A549 (cell line): ENCODE data around the gene ATXN10. TPM values are rescaled to one million over a fixed set of nuclear protein-coding genes. Genes with fewer than 3 reads are reported as not detected.

ENCODE experiments used
- ATAC-seq, 2 experiments: fragments of 200-7000 bp in 1 of 2; fragments of >200 bp in 1 of 2; cut with Nextera tagmentation in 1 of 2; cut with Tn5 transposase in 1 of 2; 3 replicates each; pipeline versions ENCODE4 v1.8.0 to v1.9.1; 2018 to 2020; ENCODE audit warnings: mild to moderate bottlenecking in 1 of 2, moderate library complexity in 1 of 2
- CTCF ChIA-PET: fragments of 300-600 bp; sonication (Branson Sonifier 250); formaldehyde crosslinking; extraction: SDS; loops from one replicate; lab custom pipeline; 2021; ENCODE audit warnings: antibody characterized with exemption, inconsistent platforms; lab: Yijun Ruan, JAX
- POLR2A ChIA-PET: fragments of 350-600 bp; formaldehyde crosslinking; extraction: SDS; loops from one replicate; lab custom pipeline; 2021; ENCODE audit warnings: antibody characterized with exemption, inconsistent platforms; lab: Yijun Ruan, JAX
- DNase-seq, 2 experiments: peaks; one replicate each; pipeline versions ENCODE4 v3.0.0 to v3.0.0-alpha.2; 2011 to 2016; ENCODE audit warnings: low read depth in 1 of 2, low spot score in 1 of 2
- FAIRE-seq: peaks from 2 replicates; lab custom pipeline; 2011; peaks lifted over from hg19 to GRCh38; lab: Jason Lieb, UNC
- H3K27ac ChIP-seq, 2 experiments: fragments of >200 bp; sonication (Bioruptor Twin); formaldehyde crosslinking; 3 replicates each; pipeline ENCODE4 v1.5.1; 2016 to 2017
- H3K4me1 ChIP-seq: fragments of >200 bp; sonication (Bioruptor Twin); formaldehyde crosslinking; 3 replicates; pipeline ENCODE4 v1.6.1; 2016
- H3K4me2 ChIP-seq: fragments of >200 bp; sonication (Bioruptor Twin); formaldehyde crosslinking; 3 replicates; pipeline ENCODE4 v1.6.1; 2016
- H3K4me3 ChIP-seq: fragments of >200 bp; sonication (Bioruptor Twin); formaldehyde crosslinking; 3 replicates; pipeline ENCODE4 v1.5.1; 2016
- H3K9me3 ChIP-seq: fragments of >200 bp; sonication (Bioruptor Twin); formaldehyde crosslinking; 3 replicates; pipeline ENCODE4 v1.6.1; 2016
- CBX8 ChIP-seq: fragments of 200-600 bp; sonication (generic); IDR thresholded peaks from 2 replicates; pipeline ENCODE4 v1.6.1; 2016
- CHD4 ChIP-seq: fragments of 200-600 bp; sonication (generic); IDR thresholded peaks from 2 replicates; pipeline ENCODE4 v1.6.1; 2016; ENCODE audit warnings: antibody characterized with exemption, mild to moderate bottlenecking, borderline replicate concordance
- FOSL2 ChIP-seq, 2 experiments: fragments of 450-650 bp in 1 of 2; fragments of >200 bp in 1 of 2; sonication (Bioruptor Twin) in 1 of 2; formaldehyde crosslinking; IDR thresholded peaks; 2 replicates each; pipeline versions ENCODE4 v1.5.0 to v1.6.1; 2016 to 2020; ENCODE audit warnings: mild to moderate bottlenecking in 1 of 2, moderate library complexity in 1 of 2
- HOXA7 ChIP-seq: fragments of 250-450 bp; sonication (Bioruptor Pico); IDR thresholded peaks from 2 replicates; pipeline ENCODE4 v1.5.0; 2020; ENCODE audit warnings: mild to moderate bottlenecking, moderate library complexity
- JUNB ChIP-seq: fragments of >200 bp; sonication (Bioruptor Twin); formaldehyde crosslinking; IDR thresholded peaks from 2 replicates; pipeline ENCODE4 v1.6.1; 2016
- KDM5A ChIP-seq: fragments of 200-600 bp; sonication (generic); IDR thresholded peaks from 2 replicates; pipeline ENCODE4 v1.6.1; 2016; ENCODE audit warnings: antibody characterized with exemption, mild to moderate bottlenecking
- NFE2L2 ChIP-seq: fragments of 150-350 bp; conservative IDR thresholded peaks from 2 replicates; pipeline ENCODE4 v1.6.1; 2014; ENCODE audit warnings: low read length
- PHF8 ChIP-seq: fragments of 200-600 bp; sonication (generic); IDR thresholded peaks from 2 replicates; pipeline ENCODE4 v1.6.1; 2016; ENCODE audit warnings: low read depth, mild to moderate bottlenecking, antibody characterized with exemption, moderate library complexity, borderline replicate concordance
- POLR2A ChIP-seq: IDR thresholded peaks from 2 replicates; pipeline ENCODE4 v1.6.1; 2012; ENCODE audit warnings: mild to moderate bottlenecking, low read length
- POLR2AphosphoS2 ChIP-seq: conservative IDR thresholded peaks from 2 replicates; pipeline ENCODE4 v1.6.1; 2012; ENCODE audit warnings: low read length, improper control_type of control experiment, inconsistent platforms
- RAD21 ChIP-seq, 2 experiments: fragments of >200 bp in 1 of 2; sonication (Bioruptor Twin) in 1 of 2; formaldehyde crosslinking in 1 of 2; IDR thresholded peaks in 1 of 2; conservative IDR thresholded peaks in 1 of 2; 2 replicates in 1 of 2; 3 replicates in 1 of 2; pipeline ENCODE4 v1.6.1; 2012 to 2018; ENCODE audit warnings: inconsistent platforms in 1 of 2
- RFX5 ChIP-seq: fragments of 450-650 bp; IDR thresholded peaks from 2 replicates; pipeline ENCODE4 v1.7.1; 2014; ENCODE audit warnings: antibody characterized with exemption, mild to moderate bottlenecking, moderate library complexity
- TP53 ChIP-seq: fragments of 250-450 bp; sonication (Bioruptor Pico); IDR thresholded peaks from 2 replicates; pipeline ENCODE4 v1.5.0; 2021; ENCODE audit warnings: mild to moderate bottlenecking, moderate library complexity
- ZNF302 ChIP-seq: fragments of 250-450 bp; sonication (Bioruptor Pico); IDR thresholded peaks from 2 replicates; pipeline ENCODE4 v1.9.0; 2021; ENCODE audit warnings: inconsistent platforms, mild to moderate bottlenecking, moderate library complexity
- WGBS: methylation state at CpG from one replicate; pipeline ENCODE4 v1.1.6; 2017; ENCODE audit errors: missing lambda C conversion rate; 5-methylcytosine and 5-hydroxymethylcytosine counted together
- polyA plus RNA-seq, 4 experiments: library from polyadenylated mRNA; depleted of rRNA in 3 of 4; stranded (reverse); fragments of >200 nt; fragmentation: RNase III in 1 of 4; extraction: RNeasy Plus Mini Kit Qiagen cat#74134 plus additional on column Dnase treatment in 1 of 4; gene quantifications; 2 replicates in 3 of 4; 3 replicates in 1 of 4; pipeline ENCODE4 v1.2.3, GENCODE V29; 2011 to 2017
- TF ChIP-seq, protein P1 (sequence below): fragments of >200 bp; sonication (Bioruptor Twin); formaldehyde crosslinking; IDR thresholded peaks from 3 replicates; pipeline ENCODE4 v1.6.1; 2016
- TF ChIP-seq, protein P2 (sequence below): fragments of 150-350 bp; IDR thresholded peaks from 2 replicates; pipeline ENCODE4 v1.6.1; 2014; ENCODE audit warnings: low read depth, mild to moderate bottlenecking, low read length
- TF ChIP-seq, protein P3 (sequence below): fragments of >200 bp; sonication (Bioruptor Twin); formaldehyde crosslinking; IDR thresholded peaks from 2 replicates; pipeline ENCODE4 v1.6.1; 2016
- TF ChIP-seq, protein P4 (sequence below): fragments of 250-450 bp; sonication (Bioruptor Pico); IDR thresholded peaks from 2 replicates; pipeline ENCODE4 v1.5.0; 2020; ENCODE audit warnings: low read depth, mild to moderate bottlenecking, moderate library complexity
- TF ChIP-seq, protein P5 (sequence below): IDR thresholded peaks from 2 replicates; pipeline ENCODE4 v1.6.1; 2012
- TF ChIP-seq, protein P6 (sequence below): fragments of 250-450 bp; sonication (Bioruptor Pico); IDR thresholded peaks from 2 replicates; pipeline ENCODE4 v1.5.0; 2021; ENCODE audit warnings: mild to moderate bottlenecking, moderate library complexity, borderline replicate concordance
- TF ChIP-seq, protein P7 (sequence below): IDR thresholded peaks from 2 replicates; pipeline ENCODE4 v1.6.1; 2012

The ATXN10 gene
- polyA plus RNA-seq, 2 of the 4 experiments (the other 2 are of a cell fraction) = 126 to 281 TPM

DNA sequence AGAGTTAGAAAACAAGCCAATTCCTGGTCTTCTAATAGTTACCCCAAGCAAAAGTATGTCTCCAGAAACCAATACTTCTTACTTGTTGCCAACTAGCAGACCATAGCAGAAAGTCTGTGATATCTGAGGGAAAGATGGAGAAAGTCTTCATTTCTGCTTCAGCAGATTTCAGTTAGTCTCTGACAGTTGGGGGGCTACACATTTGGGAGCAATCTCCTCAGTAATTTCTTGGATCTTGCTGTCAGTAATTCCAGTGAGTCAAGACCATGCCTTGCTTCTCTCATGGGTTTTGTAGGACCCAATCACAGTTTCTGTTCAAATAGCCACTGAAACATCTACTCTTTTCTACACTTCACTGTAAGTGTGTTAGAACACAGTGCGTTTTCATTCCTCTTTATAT, 118.8 kb downstream of the ATXN10 start:
- POLR2A ChIA-PET = no interaction called here
- ATAC-seq = no peak
- FAIRE-seq = no peak
- Histone ChIP-seq H3K4me1 (peaks cover 59% of the 10 kb centered on the region), H3K27ac (peak overlapping the region in 1 of 2 experiments; percentile 50; a peak in 1 of 6 replicates), H3K4me2 (no peak overlapping the region), H3K9me3 (peaks cover 7% of the 10 kb centered on the region), H3K4me3 (no peak overlapping the region)
- no peak for DNase-seq
- CTCF ChIA-PET = no interaction called here
- TF ChIP-seq ZNF302 (CRISPR knock-in tag) = no peak
- TF ChIP-seq FOSL2 (IDR thresholded peaks at IDR 0.05) = no peak
- no peak for TF ChIP-seq FOSL2 (CRISPR knock-in tag; IDR thresholded peaks at IDR 0.05)
- no peak for TF ChIP-seq HOXA7 (CRISPR knock-in tag)
- TF ChIP-seq JUNB = no peak
- no peak for TF ChIP-seq CBX8
- TF ChIP-seq, protein P1, sequence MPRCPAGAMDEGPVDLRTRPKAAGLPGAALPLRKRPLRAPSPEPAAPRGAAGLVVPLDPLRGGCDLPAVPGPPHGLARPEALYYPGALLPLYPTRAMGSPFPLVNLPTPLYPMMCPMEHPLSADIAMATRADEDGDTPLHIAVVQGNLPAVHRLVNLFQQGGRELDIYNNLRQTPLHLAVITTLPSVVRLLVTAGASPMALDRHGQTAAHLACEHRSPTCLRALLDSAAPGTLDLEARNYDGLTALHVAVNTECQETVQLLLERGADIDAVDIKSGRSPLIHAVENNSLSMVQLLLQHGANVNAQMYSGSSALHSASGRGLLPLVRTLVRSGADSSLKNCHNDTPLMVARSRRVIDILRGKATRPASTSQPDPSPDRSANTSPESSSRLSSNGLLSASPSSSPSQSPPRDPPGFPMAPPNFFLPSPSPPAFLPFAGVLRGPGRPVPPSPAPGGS = no peak
- TF ChIP-seq, protein P2, sequence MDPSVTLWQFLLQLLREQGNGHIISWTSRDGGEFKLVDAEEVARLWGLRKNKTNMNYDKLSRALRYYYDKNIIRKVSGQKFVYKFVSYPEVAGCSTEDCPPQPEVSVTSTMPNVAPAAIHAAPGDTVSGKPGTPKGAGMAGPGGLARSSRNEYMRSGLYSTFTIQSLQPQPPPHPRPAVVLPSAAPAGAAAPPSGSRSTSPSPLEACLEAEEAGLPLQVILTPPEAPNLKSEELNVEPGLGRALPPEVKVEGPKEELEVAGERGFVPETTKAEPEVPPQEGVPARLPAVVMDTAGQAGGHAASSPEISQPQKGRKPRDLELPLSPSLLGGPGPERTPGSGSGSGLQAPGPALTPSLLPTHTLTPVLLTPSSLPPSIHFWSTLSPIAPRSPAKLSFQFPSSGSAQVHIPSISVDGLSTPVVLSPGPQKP = no peak
- TF ChIP-seq, protein P3, sequence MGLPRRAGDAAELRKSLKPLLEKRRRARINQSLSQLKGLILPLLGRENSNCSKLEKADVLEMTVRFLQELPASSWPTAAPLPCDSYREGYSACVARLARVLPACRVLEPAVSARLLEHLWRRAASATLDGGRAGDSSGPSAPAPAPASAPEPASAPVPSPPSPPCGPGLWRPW = no peak
- TF ChIP-seq, protein P4, sequence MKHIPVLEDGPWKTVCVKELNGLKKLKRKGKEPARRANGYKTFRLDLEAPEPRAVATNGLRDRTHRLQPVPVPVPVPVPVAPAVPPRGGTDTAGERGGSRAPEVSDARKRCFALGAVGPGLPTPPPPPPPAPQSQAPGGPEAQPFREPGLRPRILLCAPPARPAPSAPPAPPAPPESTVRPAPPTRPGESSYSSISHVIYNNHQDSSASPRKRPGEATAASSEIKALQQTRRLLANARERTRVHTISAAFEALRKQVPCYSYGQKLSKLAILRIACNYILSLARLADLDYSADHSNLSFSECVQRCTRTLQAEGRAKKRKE (CRISPR knock-in tag) = no peak
- WGBS = 78% methylated on average over 1 of the region's 1 CpG

DNA sequence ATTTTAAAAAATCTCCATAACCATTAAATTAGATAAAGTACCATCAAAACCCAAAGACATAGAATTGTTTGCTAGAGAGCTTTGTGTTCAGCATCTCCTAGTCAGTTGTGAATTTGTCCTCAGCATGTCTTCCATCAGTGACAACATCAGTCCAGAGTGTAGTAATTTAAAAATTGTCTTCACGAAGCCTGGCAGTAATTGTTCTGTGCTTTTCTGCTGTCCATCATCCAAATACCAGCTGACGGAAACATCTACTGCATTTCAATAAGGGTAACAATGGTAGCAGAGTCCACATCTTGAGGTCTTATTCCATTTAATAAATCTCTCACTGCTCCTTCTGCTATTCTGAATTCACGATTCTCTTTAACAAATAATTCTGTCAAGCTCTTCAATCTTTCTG, 121.5 kb downstream of the ATXN10 start:
- 90% methylated on average over 3 of the region's 3 CpGs for WGBS
- H3K4me2 ChIP-seq = no peak overlapping the region
- ChIA-PET POLR2A (no interaction called here), CTCF (interaction anchor here (1.2 to 1.8 kb wide), 2 partner anchors 17 to 71 kb away, joined by 3 to 4 read pairs; no protein-coding TSS in a partner anchor)
- no peak overlapping the region for H3K4me3 ChIP-seq
- no peak overlapping the region for H3K27ac ChIP-seq
- H3K4me1 ChIP-seq = peaks cover 43% of the 10 kb centered on the region
- no peak for FAIRE-seq
- peaks cover 12% of the 10 kb centered on the region for H3K9me3 ChIP-seq
- TF ChIP-seq PHF8 (no peak), KDM5A (no peak), CHD4 (no peak), TP53 (CRISPR knock-in tag) (no peak), FOSL2 (IDR thresholded peaks at IDR 0.05) (no peak), FOSL2 (CRISPR knock-in tag; IDR thresholded peaks at IDR 0.05) (no peak), RFX5 (no peak), POLR2A (no peak), RAD21 (conservative IDR thresholded peaks at IDR 0.05 in 1 of 2, IDR thresholded peaks at IDR 0.05 in 1 of 2) (no peak), NFE2L2 (no peak), POLR2AphosphoS2 (no peak)
- TF ChIP-seq, protein P5, sequence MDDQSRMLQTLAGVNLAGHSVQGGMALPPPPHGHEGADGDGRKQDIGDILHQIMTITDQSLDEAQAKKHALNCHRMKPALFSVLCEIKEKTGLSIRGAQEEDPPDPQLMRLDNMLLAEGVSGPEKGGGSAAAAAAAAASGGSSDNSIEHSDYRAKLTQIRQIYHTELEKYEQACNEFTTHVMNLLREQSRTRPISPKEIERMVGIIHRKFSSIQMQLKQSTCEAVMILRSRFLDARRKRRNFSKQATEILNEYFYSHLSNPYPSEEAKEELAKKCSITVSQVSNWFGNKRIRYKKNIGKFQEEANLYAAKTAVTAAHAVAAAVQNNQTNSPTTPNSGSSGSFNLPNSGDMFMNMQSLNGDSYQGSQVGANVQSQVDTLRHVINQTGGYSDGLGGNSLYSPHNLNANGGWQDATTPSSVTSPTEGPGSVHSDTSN = no peak
- TF ChIP-seq, protein P6, sequence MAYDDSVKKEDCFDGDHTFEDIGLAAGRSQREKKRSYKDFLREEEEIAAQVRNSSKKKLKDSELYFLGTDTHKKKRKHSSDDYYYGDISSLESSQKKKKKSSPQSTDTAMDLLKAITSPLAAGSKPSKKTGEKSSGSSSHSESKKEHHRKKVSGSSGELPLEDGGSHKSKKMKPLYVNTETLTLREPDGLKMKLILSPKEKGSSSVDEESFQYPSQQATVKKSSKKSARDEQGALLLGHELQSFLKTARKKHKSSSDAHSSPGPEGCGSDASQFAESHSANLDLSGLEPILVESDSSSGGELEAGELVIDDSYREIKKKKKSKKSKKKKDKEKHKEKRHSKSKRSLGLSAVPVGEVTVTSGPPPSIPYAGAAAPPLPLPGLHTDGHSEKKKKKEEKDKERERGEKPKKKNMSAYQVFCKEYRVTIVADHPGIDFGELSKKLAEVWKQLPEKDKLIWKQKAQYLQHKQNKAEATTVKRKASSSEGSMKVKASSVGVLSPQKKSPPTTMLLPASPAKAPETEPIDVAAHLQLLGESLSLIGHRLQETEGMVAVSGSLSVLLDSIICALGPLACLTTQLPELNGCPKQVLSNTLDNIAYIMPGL (CRISPR knock-in tag) = no peak
- TF ChIP-seq, protein P7, sequence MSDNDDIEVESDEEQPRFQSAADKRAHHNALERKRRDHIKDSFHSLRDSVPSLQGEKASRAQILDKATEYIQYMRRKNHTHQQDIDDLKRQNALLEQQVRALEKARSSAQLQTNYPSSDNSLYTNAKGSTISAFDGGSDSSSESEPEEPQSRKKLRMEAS = no peak
- no peak for ATAC-seq
- no peak for DNase-seq
